Memory B cell (primary cell): Measurements from ENCODE around the gene DIPK1B.

Experiments
- ATAC-seq: fragments of 150-1000 bp; cut with Tn5 transposase; 2 replicates; pipeline ENCODE4 v1.10.0; 2021; ENCODE audit warnings: low read depth, mild to moderate bottlenecking, moderate library complexity
- DNase-seq, 2 donors: peaks; one replicate each; pipeline ENCODE4 v3.0.0; 2022; ENCODE audit warnings: low spot score in 2 of 2
- H3K27ac Mint-ChIP-seq: one replicate; pipeline ENCODE4 v1.8.0; 2022; ENCODE audit warnings: mild to moderate bottlenecking, moderate library complexity, mixed read lengths
- H3K27me3 Mint-ChIP-seq: one replicate; pipeline ENCODE4 v1.8.0; 2022; ENCODE audit warnings: mixed read lengths
- H3K36me3 Mint-ChIP-seq: one replicate; pipeline ENCODE4 v1.8.0; 2022; ENCODE audit warnings: mild to moderate bottlenecking, mixed read lengths
- H3K4me1 Mint-ChIP-seq: one replicate; pipeline ENCODE4 v1.8.0; 2022; ENCODE audit warnings: mixed read lengths
- H3K4me3 Mint-ChIP-seq: one replicate; pipeline ENCODE4 v1.8.0; 2022; ENCODE audit warnings: mild to moderate bottlenecking, moderate library complexity, mixed read lengths
- H3K9me3 Mint-ChIP-seq: one replicate; pipeline ENCODE4 v1.8.0; 2022; ENCODE audit warnings: mixed read lengths

DIPK1B gene

DNA sequence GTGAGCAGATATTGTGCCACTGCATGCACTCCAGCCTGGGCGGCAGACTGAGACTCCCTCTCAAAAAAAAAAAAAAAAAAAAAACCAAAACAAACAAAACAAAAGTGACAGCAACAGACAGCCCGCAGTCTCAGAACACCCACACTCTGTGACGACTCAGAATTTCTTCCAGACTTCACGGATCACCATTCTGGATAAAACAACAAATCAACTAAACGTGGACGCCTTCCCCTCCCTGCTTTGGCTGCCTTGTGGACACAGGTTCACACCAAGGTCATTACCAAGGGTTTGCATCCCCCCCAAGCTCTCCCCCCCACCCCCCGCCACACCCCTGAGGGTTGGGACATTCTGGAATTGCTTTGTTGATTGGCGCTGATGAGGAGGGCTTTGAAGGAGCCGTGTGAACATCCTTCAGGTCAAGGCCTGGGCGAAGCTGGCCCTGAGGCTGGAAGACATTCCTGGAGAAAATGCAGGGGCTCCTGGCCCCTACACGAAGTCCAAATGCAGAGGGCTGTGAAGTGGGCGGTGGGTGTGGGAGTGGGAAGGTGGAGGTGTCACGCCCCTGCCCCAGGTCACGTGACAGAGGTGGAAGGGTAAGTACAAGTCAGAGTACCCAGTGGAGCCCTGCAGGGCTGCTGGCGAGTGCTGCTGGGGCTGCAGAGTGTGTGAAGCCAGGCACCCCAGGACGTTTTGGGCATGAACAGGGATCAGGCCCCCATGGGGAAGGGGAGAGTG is 20.2 kb downstream of the DIPK1B start:
- Mint-ChIP-seq H3K4me3 (no peak overlapping the region), H3K4me1 (peaks cover 2% of the 10 kb centered on the region), H3K9me3 (no peaks in the 10 kb centered on the region), H3K36me3 (no peaks in the 10 kb centered on the region), H3K27me3 (no peaks in the 10 kb centered on the region), H3K27ac (no peak overlapping the region)
- DNase-seq (no peak), ATAC-seq (no peak)

DNA sequence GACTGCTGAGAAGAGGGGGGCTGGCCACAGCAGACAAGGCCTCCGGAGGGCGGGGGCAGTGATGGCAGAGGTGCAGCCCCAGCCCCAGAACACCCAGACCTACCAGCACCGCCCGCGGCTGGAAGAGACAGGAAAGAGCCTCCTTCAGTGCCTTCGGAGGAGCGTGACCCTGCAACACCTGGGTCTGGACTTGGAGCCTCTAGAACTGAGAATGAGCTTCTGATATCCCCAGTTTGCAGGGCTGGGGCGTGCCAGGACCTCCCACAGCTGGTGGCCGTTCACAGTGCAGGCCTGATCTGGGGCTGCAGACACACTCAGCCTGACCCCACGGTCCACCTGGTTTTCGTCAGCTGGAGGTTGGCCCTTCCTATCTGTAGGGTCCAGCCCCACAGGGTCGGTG is 21.2 kb downstream of the DIPK1B start:
- Mint-ChIP-seq H3K27ac (no peak overlapping the region), H3K4me3 (no peak overlapping the region), H3K9me3 (no peaks in the 10 kb centered on the region), H3K36me3 (peaks cover 5% of the 10 kb centered on the region), H3K4me1 (peaks cover 5% of the 10 kb centered on the region), H3K27me3 (no peaks in the 10 kb centered on the region)
- ATAC-seq (no peak), DNase-seq (no peak)

DNA sequence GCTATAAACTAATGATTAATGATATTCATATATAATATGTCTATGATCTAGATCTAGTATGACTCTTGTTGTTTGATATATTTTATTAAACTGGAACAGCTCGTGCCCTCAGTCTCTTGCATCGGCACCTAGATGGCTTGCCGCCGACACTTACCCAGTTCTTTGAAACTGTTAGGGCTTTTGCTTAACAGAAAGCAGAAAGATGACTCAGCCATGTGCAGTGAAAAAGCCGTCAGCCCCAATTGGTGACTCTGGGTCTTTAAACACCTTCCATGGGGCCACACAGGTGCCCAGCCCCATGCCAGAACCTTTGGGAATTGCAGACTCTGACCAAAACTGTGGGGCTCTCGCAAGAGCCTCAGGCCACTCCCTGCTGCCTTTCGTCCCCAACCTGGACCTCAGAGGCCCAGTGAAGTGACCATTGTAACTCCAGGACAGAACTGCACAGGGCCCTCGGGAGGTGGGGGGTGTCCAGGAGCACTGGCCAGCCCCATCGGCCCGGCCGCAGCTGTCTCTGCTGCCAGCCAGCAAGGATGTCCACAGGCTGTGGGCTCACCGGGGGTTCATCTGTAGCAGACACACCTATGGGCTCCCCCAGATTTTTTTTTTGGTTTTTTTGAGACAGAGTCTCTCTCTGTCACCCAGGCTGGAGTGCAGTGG is 22.6 kb downstream of the DIPK1B start:
- Mint-ChIP-seq H3K36me3 (peaks cover 13% of the 10 kb centered on the region), H3K4me1 (peaks cover 5% of the 10 kb centered on the region), H3K27ac (no peak overlapping the region), H3K9me3 (no peaks in the 10 kb centered on the region), H3K4me3 (no peak overlapping the region), H3K27me3 (no peaks in the 10 kb centered on the region)
- DNase-seq (no peak), ATAC-seq (no peak)

DNA sequence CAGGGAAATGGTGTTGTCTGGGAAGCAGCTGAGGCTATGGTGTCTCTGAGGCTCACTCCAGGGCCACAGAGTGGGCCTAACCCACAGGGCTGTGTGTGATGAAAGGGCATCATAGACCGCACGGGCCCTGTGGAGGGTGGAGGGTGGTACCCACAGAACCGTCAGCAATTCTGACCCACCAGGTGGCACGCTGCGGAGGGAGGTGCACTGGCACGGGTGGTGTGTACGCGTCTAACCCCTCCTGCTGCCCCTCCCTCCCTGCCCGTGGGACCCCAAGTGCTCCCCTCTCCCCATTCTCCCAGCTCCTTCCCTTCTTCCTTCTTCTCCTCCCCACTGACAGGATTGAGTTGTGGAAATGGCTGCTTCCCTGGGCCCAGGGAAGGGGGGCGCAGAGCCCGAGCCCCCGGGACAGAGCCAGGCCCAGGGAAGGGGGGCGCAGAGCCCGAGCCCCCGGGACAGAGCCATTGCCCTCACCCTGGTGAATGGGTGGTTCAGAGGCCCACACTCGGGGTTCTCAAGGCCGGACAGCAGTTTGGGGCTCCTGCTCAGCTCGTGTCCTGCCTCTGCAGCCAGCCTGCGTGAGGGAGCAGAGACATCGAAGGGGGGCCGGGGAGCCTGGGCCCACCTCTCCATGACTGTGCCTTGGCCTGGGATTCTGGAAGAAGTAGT is 23.6 kb downstream of the DIPK1B start:
- no peak for ATAC-seq
- H3K27me3 Mint-ChIP-seq = no peaks in the 10 kb centered on the region

GRCh38 chr9:136738960-136739359 is 26.6 kb downstream of the DIPK1B start:
- H3K27ac Mint-ChIP-seq = no peak overlapping the region
- H3K4me3 Mint-ChIP-seq = peak overlapping the region; percentile 43
- H3K27me3 Mint-ChIP-seq = no peaks in the 10 kb centered on the region
- H3K9me3 Mint-ChIP-seq = no peaks in the 10 kb centered on the region
- H3K4me1 Mint-ChIP-seq = peaks cover 14% of the 10 kb centered on the region
- ATAC-seq (no peak), DNase-seq (no peak)
- peaks cover 14% of the 10 kb centered on the region for H3K36me3 Mint-ChIP-seq

More for the DNA sequence above, 23.6 kb downstream of the DIPK1B start:
- no peak overlapping the region for H3K27ac Mint-ChIP-seq
- peaks cover 14% of the 10 kb centered on the region for H3K36me3 Mint-ChIP-seq
- H3K4me1 Mint-ChIP-seq = peaks cover 7% of the 10 kb centered on the region
- H3K9me3 Mint-ChIP-seq = no peaks in the 10 kb centered on the region
- no peak for DNase-seq
- H3K4me3 Mint-ChIP-seq = no peak overlapping the region

GRCh38 chr9:136739509-136739908 is 27.1 kb downstream of the DIPK1B start:
- DNase-seq = no peak
- ATAC-seq = no peak
- Mint-ChIP-seq H3K27me3 (no peaks in the 10 kb centered on the region), H3K27ac (no peak overlapping the region), H3K36me3 (peaks cover 14% of the 10 kb centered on the region), H3K4me3 (peak overlapping the region; percentile 47), H3K4me1 (peaks cover 14% of the 10 kb centered on the region), H3K9me3 (no peaks in the 10 kb centered on the region)

DNA sequence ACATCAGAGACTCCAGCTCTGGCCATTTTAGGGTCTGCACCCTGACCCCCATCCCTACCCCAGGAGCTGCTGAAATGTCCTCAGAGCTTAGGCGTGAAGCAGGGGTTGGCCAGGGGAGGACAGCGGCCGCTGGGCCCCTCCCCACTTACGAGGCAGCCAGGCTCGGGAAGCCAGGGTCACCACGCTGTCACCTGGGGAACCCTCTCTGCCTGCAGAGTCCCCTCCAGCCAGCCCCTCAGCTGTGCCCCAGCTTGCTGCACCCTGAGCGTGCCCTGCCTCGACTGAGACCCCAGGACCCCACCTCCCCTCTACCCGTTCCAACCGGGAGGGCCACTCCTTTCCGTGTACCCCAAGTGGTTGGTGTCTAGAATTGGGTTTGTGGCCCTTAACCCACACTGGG is 27.7 kb downstream of the DIPK1B start:
- ATAC-seq = no peak
- Mint-ChIP-seq H3K4me3 (peak overlapping the region; percentile 92), H3K27ac (no peak overlapping the region), H3K27me3 (no peaks in the 10 kb centered on the region), H3K9me3 (no peaks in the 10 kb centered on the region), H3K36me3 (peaks cover 14% of the 10 kb centered on the region), H3K4me1 (peaks cover 16% of the 10 kb centered on the region)
- no peak for DNase-seq

DNA sequence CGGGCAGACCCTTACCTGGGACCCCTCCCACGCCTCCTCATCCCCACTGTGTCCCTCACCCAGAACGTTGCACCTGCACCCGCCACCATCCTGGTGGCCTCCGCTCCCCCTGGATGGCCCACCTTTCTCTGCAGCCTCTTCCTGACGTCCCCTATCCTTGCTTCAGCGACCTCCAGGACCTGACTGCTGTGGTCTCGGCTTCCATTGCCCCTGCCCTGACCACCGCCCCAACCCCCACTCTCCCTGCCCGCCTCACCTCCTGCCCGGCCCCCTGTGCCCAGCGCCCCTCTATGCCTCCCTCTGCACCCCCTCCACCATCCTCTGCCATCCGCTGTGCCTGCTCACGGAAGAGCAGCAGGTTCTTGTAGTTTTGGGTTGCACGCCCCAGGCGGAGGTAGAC is 28.1 kb downstream of the DIPK1B start:
- Mint-ChIP-seq H3K27ac (no peak overlapping the region), H3K4me3 (peak overlapping the region; percentile 92)

DNA sequence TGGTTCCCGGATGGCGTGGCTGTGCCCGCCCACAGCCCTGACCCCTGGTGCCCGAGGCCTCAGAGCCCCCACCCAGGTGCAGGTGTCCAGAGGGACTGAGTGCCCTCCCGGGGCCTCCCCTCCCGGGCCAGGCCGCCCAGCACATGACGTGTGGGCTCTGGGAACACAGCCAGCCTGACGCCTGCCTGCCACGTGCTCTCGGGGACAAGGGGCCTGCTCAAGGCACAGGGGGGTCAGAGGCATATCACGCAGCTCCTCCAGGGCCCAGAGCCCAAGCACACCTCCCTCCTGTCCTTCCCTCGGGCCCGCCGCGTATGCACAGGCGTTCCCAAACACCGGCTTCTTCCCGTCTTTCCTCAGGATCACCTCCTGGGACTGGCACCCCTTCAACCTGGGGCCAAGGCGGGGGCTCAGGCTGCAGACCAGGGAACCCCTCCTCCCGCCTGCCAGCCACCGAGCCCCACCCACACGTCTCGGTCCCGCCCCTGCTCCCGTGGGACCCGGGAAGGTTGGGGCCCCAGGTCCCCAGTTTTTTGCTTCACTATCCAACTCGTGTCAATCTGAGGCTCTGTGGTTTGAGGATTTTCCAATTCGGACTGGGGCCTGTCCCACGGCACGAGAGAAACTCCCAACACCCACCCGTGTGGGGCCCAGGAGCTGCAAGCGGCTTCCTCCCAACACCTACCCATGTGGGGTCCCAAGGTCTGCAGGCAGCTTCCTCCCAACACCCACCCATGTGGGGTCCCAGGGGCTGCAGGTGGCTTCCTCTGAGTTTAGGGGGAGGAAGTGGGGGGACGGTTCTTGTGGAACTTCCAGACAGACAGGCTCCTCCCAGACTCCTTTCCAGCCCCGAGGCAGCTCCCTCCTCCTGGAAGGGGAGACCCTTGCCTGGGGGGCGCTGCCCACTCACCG is 28.9 kb downstream of the DIPK1B start:
- H3K36me3 Mint-ChIP-seq = peaks cover 14% of the 10 kb centered on the region
- no peaks in the 10 kb centered on the region for H3K27me3 Mint-ChIP-seq
- ATAC-seq (peak; percentile 9), DNase-seq (no peak)
- H3K27ac Mint-ChIP-seq = peak overlapping the region; percentile 79
- H3K4me1 Mint-ChIP-seq = peaks cover 16% of the 10 kb centered on the region
- H3K9me3 Mint-ChIP-seq = no peaks in the 10 kb centered on the region
- H3K4me3 Mint-ChIP-seq = peak overlapping the region; percentile 92

More for the DNA sequence above, 28.1 kb downstream of the DIPK1B start:
- DNase-seq (no peak), ATAC-seq (no peak)
- Mint-ChIP-seq H3K4me1 (peaks cover 16% of the 10 kb centered on the region), H3K36me3 (peaks cover 14% of the 10 kb centered on the region), H3K27me3 (no peaks in the 10 kb centered on the region), H3K9me3 (no peaks in the 10 kb centered on the region)

- ATAC-seq (peak; percentile 72), DNase-seq (no peak)
- Mint-ChIP-seq H3K9me3 (no peaks in the 10 kb centered on the region), H3K27me3 (no peaks in the 10 kb centered on the region), H3K27ac (peak overlapping the region; percentile 79), H3K4me3 (peak overlapping the region; percentile 92), H3K36me3 (peaks cover 14% of the 10 kb centered on the region), H3K4me1 (peaks cover 18% of the 10 kb centered on the region)
These were observed 29.7 kb downstream of the DIPK1B start for GRCh38 chr9:136741883-136742571.

DNA sequence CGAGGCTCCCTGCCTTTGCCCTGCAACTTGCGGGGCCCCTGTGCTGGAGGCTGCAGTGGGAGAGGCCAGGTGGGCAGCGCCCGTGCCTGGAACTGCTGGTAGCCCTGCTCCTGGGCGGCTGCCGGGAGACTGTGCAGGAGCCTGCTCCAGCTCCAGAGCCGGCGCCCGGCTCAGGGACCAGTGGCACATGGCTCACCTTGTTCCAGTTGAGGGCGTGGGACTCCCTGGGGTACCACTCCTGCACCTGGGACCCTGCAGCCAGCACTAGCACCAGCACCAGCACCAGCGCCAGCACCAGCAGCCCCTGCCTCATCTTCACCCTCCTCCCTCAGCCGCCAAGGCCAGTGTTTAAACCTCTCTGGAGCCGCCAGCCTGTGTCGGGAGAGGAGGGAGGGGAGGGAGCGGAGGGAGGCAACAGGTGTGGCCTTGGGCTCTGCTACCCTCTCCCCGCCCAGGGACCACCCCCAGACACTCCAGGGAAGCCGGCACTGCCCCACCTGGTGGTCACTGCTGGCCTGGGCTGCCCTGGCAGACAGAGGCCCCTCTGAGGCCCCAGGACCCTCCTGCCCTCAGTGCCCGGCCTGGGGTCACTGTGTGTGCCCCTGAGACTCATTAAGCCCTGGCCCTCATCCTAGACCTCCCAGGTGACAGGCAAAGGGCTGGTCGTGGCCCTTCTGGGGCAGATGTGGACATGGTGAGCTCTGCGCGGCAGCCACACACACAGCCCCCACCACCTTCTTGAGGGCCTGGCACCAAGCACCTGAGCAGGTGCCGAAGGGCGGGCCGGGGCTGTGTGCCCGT is 30.4 kb downstream of the DIPK1B start, which contains the start of gene LCN10:
Gene LCN10, minus strand, starts transcription at position 350 of the 801 bp plus-strand sequence. Its CDS starts 37 bp downstream, at position 313.
- H3K4me3 Mint-ChIP-seq = peak within 1 kb of the TSS; percentile 92
- H3K36me3 Mint-ChIP-seq = peaks cover 14% of the 10 kb centered on the region
- no peaks in the 10 kb centered on the region for H3K27me3 Mint-ChIP-seq
- H3K9me3 Mint-ChIP-seq = no peaks in the 10 kb centered on the region
- DNase-seq = no peak
- peak within 1 kb of the TSS; percentile 79 for H3K27ac Mint-ChIP-seq
- H3K4me1 Mint-ChIP-seq = peaks cover 19% of the 10 kb centered on the region
- peak; percentile 9 for ATAC-seq

GRCh38 chr9:136743639-136744211 is 31.4 kb downstream of the DIPK1B start:
- peak overlapping the region; percentile 56 for H3K4me3 Mint-ChIP-seq
- H3K4me1 Mint-ChIP-seq = peaks cover 25% of the 10 kb centered on the region
- H3K27ac Mint-ChIP-seq = peak overlapping the region; percentile 79

More at GRCh38 chr9:136743639-136744211, 31.4 kb downstream of the DIPK1B start:
- Mint-ChIP-seq H3K36me3 (peaks cover 8% of the 10 kb centered on the region), H3K9me3 (no peaks in the 10 kb centered on the region), H3K27me3 (no peaks in the 10 kb centered on the region)
- DNase-seq = no peak
- ATAC-seq = no peak
